ENCODE measurements around the gene ATP13A3.

Gene ATP13A3

DNA sequence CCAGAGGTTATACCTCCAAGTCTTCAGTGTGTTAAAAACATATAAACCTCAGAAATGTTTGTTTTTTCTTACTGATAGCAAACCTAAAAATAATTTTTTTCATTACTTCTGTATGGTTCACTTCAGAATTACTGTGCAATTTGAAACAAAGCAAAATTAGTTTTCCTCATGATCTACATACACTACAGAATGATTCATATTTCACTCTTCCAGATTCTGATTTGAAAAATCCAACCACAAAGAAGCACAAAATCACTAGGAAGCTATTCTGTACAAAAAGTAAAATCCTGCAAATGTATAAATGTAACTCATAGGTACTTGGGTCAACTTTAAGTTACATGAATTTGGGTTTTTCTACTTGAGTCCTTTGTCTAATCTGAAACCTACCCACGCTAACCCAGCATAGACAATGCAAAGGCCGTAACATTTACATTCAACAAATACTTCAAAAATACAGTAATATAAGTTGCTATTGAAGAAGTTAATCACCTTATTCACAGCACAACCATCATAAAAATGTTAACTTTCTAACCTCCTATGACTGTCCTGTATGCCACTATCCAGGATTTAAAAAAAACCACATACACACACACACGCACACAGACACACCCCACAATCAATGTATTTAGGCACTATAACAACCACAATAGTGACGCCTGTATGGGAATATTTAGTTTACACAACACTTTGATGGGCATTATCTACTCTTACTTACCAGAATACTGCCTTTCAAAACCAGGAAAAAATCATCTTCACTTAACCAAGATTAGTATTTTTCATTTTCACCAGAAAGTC is 11.5 kb downstream of the ATP13A3 start:
- no peak for DNase-seq

DNA sequence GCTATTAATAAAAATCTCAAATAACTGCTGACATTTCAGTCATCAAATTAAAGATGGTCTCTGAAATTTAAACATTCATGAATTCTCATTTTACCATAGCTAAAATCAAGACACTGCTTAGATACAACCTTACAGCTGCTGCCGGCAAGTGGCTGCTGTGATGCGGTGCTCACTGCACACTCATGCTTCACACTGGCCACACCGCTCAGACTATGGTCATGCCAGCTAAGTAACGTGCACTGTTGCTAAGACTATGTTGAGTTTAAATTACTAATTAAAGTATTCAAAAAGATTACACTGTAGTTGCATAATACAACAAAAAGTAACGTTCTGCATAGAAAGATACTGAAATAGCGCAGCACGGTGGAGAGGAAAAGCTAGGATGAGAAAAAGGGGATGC is 12.1 kb downstream of the ATP13A3 start:
- DNase-seq, result no peak

DNA sequence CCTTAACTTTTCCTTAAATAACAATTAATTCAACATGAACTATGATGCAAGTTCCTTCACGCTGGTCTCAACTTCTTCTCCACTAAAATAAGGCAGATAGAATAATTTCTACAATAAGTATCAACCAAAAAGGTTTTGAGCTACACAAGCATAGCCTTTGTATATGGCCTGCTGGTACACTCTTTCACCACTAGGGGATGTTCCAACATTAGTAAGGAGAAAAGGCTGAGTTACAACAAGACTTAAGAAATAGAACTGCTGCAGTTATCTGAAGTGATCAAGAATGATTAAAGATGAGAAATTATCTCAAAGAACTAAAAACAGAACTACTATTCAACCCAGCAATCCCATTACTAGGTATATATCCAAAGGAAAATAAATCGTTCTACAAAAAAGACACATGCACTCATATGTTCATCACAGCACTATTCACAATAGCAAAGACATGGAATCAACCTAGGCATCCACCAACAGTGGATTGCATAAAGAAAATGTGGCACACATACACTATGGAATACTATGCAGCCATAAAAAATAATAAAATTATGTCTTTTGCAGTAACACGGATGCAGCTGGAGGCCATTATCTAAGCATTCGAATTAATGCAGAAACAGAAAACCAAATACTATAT is 14.4 kb downstream of the ATP13A3 start:
- DNase-seq, result peak; percentile 50

DNA sequence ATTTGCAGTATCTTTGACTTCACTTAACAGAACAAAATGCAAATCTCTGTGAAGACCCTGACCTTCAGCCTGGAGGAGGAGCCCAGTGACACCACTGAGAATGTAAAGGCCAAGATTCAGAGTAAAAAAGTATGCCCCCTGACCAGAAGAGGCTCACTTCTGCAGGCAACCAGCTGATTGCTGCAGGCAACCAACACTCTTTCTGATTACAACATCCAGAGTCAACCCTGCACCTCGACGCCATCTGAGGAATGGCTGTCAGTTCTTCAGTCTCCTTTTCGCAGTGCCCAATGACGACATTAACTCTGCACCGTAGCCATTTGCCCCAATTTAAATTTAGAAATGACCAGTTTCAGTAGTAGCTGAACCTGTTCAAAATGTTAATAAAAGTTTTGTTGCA is 14.9 kb downstream of the ATP13A3 start:
- DNase-seq, result no peak

DNA sequence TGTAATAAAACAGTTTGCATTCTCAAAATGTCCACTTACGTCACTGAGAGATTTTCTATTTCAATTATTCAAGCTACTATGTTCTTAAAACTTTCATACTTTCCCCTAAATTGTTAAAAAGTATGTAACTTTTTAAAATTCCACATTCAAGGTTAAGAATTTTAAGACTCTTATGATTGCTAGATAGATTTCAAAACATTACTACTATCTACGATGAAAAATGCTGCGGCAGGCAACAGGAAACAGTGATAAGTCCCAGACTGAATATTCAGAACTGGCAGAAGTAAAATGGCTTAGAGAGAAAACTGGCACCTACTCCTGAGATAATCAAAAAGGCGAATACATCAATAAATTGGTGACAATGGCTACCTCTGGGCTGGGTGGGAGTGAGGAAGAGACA is 16.2 kb downstream of the ATP13A3 start:
- DNase-seq, result no peak

DNA sequence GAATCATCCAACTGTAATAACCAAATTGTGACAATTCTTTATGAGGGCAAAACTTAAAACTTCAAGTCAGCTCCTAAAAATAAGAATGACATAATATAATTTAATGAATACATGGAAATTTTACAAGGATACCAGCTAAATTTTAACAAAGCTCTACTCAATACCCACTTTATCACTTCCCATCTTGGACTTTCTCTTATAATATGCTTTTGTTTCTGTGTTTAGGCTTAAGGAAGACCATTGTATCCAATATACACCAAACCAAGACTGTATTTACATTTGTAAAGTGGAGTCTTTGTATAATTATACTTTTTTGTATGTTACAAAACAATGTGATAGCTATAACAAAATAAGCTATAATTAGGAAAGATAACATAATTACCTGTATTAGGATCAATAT is 16.8 kb downstream of the ATP13A3 start:
- no peak for DNase-seq

DNA sequence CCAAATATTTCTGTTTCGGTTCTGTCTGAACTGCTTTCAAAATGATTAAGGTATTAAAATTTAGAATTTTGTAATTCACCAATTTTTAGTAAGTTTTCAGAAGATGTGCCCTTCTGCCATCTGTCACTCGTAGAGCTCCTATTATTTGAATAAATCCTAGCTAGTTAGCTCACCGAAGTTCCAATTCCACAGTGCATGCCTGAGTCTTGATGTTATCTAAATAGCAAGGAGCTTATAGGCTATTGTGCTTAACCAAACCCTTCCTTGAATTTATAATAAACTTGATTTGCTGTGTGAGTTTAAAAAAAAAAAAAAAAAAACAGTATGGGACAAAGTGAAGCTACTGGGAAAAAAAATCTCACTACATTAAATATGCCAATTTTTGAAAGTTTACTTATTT is 18.7 kb downstream of the ATP13A3 start:
- DNase-seq, result no peak

DNA sequence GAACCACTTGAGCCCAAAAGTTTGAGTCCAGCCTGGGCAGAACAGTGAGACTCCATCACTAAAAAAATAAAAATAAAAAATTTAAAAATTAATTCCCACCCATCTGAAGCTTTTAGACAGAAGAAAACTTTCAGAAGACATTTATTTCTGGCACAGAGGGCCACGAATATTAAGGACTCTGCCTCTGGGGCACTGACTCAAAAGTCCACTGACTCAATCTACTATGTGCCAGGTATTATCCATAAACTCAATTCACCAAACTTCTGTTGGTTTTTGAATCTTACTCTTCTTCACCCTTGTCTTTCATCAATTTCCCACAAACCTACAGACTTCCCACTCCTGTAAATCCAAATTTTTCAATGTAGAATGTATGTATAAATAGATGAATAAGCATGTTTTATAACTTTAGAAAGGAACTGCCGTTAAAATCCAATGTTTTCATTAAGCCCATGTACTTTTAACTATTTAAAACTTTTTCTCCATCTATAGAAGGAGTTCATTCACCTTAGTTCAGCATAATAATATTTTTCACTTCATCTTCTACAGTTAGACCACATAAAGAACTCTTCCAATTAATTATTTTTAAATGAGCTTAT is 19.9 kb downstream of the ATP13A3 start:
- no peak for DNase-seq

DNA sequence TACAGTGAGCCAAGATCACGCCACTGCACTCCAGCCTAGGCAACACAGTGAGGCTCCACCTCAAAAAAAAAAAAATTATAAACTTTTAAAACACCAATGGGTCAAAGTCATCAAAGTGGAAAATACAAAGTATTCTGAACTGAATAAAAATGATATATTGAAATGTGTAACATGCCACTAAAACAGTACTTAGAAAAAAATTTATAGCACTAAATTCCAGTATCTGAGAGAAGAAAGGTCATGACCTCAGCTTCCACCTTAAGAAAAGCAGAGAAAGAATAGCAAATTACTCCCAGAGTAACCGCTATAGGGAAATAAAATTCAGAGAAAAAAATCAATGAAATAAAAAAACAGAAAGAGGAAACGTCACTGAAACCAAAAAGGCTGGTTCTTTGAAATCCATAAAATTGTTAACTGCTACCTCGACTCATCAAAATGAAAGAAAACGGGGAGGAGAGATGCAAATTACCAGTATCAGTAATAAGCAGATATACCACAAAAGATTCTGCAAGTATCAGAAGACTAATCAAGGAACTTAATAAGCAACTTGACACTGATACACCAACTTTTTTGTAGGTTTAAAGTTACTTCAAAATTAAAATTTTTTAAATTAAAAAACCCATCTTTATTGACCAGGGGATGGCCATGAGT is 20.8 kb downstream of the ATP13A3 start:
- DNase-seq, result no peak

DNA sequence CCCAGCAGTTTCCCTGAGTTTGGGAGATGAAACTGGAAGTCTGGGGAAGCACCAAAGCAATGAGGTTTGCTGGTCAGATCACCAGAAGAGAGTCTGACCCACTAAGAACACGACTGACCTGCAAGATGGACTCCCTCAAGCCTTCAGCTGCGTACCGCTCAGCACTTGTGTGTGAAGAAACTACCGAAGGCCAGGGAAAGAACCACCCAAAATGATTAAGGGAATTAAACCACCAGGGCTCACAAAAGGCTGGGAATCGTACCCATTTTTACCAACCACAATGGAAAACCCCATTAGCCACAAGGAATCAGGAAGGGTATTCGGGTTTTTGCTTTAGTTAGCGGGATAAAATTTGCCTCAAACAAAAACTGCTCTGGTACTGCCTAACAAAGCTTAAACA is 21.6 kb downstream of the ATP13A3 start:
- no peak for DNase-seq

DNA sequence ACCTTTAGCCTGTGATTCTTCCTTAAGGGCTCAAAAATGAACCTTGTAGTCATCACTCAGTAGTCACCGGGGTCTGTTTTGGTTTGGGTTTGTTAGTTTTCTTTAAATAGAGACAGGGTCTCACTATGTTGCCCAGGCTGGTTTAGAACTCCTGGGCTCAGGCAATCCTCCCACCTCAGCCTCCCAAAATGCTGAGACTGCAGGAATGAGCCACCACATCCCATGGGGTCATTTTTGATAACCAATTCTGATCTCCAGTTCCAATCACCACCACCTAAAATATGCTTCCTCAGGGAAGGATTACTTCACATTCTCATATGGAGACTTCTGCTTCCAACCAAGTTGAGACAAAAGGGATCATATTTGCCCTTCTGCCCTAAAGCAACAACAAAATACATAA is 22.1 kb downstream of the ATP13A3 start:
- no peak for DNase-seq

DNA sequence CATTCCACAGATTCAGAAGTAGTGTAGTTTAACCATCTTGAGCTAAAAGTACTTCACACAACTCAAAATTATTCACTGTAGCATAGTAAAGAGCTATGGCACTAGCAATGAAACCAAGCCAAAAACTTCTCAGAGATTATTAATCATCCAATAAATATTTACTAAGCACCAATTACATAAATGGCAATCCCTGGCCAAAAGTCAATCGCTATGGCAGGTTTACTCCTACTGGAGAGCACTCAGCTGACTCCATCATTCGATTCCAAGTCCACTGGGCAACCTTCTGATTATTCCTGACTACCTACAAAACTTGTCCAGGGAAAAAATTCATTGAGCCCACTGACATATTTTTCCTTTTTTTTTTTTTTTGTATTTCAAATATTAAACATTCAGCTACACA is 23.9 kb downstream of the ATP13A3 start:
- DNase-seq, result no peak

DNA sequence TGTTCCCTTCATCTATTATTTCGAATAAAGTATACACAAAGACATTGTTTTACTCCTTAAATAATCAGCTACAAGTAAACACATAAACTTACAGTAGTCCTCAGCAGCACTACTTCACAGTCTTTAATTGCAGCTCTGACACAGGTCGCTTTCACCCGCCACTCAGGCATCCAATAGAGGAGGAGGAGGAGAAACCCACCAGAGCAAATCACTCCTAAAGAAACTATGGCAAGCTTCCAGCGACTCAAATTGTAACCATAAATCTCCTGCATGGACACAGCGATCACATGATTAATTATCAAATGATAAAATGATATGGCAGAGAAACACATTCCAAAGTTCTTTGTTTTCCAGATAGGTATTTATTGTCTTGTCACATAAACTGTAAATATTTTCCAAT is 26.2 kb downstream of the ATP13A3 start:
- DNase-seq, result no peak

DNA sequence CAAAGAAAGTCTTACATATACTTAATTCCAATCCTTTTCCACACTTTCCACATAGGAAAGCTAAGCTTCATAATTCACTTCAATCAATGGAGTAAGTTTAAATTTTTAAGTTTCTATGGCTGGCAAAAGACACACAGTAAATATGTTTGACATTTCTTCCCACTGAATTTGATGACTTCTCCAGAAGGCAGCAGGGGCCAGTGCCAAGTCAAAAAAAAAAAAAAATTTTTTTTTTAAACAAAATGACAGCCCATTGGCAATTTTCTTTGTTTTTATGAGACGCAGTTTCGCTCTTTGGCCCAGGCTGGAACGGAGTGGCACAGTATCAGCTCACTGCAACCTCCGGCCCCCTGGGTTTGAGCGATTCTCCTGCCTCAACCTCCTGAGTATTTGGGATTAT is 28.7 kb downstream of the ATP13A3 start:
- DNase-seq, result no peak

DNA sequence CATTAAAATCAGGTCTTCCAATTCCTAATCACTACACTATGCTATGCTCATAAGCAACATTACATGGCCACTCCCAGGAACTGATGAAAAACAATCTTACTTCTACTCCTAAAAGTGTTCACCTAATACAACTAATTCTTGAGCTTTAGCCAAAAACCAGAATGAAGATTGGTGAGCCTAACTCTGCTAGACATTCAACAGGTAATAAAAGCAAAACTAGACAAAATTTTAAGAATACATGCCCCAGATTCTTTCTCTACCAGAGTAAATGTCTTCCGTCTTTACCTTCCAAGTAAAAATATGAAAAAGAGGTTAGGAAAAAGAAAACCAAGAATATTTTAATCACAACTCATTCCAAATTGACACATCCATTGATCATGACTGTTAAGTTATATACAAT is 31.3 kb downstream of the ATP13A3 start:
- no peak for DNase-seq

DNA sequence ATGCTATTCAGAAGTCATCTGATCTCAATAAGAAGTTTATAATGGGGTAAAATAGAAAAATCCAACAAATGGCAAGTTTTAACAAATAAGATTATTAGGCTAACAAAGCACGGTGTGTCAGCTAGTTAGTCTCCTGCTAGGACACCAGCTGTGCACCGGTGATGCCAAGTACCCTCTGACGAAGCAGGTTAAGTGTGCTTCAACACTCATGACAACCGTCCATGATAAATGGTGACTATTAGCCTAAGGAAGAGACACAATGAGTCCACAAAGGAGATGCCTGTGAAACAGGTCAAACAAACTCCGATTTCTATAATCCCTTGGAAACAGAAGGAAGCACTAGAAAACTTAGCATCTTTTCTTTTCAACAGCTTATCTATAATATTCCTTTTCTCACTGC is 36.5 kb downstream of the ATP13A3 start:
- DNase-seq, result no peak

DNA sequence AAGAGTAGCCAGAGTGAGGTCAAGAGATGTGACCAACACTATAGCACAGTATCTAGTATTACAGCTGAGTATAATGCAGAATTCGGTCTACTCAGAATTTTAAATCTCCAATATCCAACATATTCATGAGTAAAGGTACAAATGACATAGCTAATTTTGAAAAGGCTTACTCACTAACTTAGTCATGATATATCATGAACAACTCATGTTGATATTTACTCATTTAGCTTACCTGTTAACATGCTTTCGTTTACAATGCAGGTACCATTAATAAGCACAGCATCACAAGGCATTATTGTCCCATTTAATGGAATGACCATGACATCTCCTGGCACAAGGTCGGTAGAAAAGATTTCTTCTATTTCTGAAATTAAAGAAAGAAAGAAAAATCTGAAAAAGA is 36.9 kb downstream of the ATP13A3 start:
- DNase-seq, result no peak

DNA sequence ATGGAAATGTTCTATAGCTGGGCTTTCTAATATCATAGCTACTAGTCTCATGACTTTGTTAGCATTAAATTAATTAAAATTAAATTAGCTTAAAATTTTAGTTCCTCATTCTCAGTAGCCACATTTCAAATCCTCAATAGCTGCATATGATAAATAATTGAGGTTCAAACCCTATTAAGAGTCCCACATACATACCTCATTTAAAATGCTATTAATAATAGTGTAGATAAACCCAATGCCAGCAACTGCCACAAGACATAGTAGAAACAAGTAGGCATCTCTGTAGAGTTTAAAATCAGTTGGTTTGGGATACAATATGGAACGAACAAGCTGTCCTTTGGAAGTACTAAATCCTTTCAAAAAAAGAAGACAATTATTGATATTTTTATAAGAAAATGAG is 39.1 kb downstream of the ATP13A3 start:
- DNase-seq, result no peak

DNA sequence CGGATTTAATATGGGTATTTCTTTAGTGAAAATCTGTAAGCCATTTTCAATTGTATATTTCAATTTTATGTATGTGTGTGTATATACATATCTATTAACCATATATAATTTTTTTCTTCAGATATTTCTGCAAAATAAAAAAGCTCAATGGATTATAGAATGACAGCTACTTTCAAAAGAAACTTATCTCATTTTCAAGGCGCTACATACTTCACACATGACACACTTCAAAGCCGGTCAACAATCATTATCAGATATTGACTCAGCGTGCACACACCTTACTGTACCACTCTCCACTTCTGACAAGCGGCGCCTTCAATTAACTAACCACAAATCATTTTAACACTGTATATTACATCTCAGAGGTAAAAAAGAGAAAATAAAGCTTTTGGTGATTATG is 39.6 kb downstream of the ATP13A3 start:
- DNase-seq, result no peak

DNA sequence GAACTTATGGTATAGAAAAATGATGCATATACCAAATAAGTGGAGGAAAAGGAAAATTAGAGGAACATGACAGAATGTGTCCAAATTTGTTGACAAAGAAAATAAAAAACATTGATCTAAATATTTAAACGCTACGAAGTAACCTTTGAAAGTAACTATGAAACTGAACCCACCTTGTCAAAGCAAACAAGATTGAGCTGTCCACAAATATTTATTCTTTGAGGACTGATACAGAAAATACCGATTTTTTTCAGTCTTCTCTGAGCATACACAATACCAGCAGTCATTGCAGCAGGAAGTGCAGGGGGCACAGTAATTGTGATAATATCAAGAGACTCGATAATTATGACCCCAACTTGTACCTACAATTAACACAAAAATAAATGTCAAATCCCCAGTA is 40.0 kb downstream of the ATP13A3 start:
- no peak for DNase-seq

DNA sequence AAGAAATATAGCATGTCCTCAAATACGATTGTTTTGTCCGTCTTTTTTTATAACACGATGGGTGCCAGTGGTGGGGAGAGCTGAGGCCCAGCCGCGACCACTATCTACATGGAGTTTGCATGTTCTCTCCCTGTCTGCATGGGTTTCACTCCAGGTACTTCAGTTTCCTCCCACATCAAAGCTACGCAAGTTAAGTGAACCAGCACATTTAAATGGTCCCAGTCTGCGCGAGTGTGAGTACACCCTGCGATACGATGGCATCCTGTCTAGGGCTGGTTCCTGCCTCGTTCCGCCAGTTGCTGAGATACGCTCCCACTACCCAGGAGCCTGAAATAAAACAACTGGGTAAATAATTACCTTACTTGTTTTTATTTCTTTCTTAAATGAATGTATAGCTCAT is 40.6 kb downstream of the ATP13A3 start:
- no peak for DNase-seq

DNA sequence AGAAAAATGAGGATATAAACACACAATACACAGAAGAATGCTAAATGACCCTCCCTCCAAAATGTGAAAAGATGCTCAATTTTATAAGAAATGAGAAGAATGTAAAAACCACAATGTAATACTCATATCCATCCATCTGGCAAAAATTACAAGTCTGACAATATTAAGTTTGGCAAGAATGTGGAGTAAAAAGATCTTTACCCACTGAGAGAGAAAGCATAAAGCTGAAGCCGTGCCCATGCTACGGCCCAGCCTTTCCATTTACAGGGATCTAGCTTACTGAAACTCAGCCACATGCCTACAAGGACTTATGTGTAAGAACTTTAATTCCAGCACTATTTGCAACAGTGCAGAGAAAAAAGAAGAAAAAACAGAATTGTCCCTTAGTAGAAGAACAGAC is 42.9 kb downstream of the ATP13A3 start:
- no peak for DNase-seq

DNA sequence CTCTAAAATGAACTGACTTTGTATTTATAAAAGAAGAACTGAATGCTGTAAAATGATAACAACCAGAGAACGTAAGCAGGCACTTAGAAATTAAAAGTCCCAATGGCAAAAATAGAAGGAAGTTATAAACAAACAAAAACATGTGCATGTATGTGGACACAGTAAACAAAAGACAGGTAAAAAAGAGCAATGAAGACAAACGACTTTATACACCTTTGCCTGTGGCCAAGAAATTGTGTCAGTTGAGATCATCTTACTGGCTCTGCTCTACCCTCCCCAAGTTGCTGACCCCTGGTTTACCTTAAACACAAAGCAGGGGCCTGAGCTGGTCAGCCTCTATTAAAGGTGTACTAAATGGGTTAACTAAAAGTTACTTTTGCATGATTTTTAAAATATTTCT is 46.0 kb downstream of the ATP13A3 start:
- DNase-seq, result no peak
